ENCODE data around the gene KCTD1. TPM values are rescaled to one million over a fixed set of nuclear protein-coding genes. Genes with fewer than 3 reads are reported as not detected.

The KCTD1 gene
- total RNA-seq, 2 experiments from 2014 or later, result 3.0 to 3.5 TPM

DNA sequence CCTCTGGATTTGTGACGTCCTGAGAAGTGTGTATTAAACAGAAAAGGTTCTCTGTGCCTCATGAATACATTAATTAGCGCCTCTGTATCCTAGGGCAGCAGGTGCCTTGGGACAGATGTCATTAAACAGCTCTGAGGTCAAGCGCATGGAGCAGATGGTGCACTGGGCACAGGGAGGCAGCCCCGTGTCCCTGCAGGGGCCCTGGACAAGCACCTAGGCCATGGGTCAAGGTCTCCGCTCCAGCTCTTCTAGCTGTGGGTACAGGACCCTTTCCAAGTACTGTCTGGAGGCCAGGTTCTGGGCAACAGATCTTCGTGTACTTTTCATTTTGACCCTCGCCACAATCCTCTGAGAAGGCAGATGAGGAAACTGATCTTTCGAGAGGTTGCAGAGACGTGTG is 126.4 kb downstream of the KCTD1 start:
- CTCF ChIA-PET, result no interaction called here
- H3K27me3 Mint-ChIP-seq (ENCODE audit: low read depth), result no peaks in the 10 kb centered on the region
- no peaks in the 10 kb centered on the region for H3K9me3 Mint-ChIP-seq (ENCODE audit: insufficient read depth)
- no peak overlapping the region for H3K27ac Mint-ChIP-seq
- no peak overlapping the region for H3K4me3 Mint-ChIP-seq
- POLR2A ChIA-PET, result no interaction called here
- H3K4me1 Mint-ChIP-seq (ENCODE audit: low read depth), result no peaks in the 10 kb centered on the region
- no peak for ATAC-seq
- no peaks in the 10 kb centered on the region for H3K36me3 Mint-ChIP-seq (ENCODE audit: low read depth)
- DNase-seq, result no peak

- Mint-ChIP-seq H3K36me3 (ENCODE audit: low read depth) (no peaks in the 10 kb centered on the region), H3K27ac (no peak overlapping the region), H3K27me3 (ENCODE audit: low read depth) (no peaks in the 10 kb centered on the region), H3K4me3 (no peak overlapping the region), H3K4me1 (ENCODE audit: low read depth) (no peaks in the 10 kb centered on the region), H3K9me3 (ENCODE audit: insufficient read depth) (no peaks in the 10 kb centered on the region)
- ChIA-PET POLR2A (no interaction called here), CTCF (no interaction called here)
- DNase-seq (no peak), ATAC-seq (no peak)
These were observed 126.8 kb downstream of the KCTD1 start for GRCh38 chr18:26421503-26421902.

GRCh38 chr18:26419746-26420145 is 128.6 kb downstream of the KCTD1 start:
- Mint-ChIP-seq H3K4me1 (ENCODE audit: low read depth) (no peaks in the 10 kb centered on the region), H3K27ac (no peak overlapping the region), H3K27me3 (ENCODE audit: low read depth) (no peaks in the 10 kb centered on the region), H3K9me3 (ENCODE audit: insufficient read depth) (no peaks in the 10 kb centered on the region), H3K36me3 (ENCODE audit: low read depth) (no peaks in the 10 kb centered on the region), H3K4me3 (no peak overlapping the region)
- no peak for ATAC-seq
- ChIA-PET POLR2A (no interaction called here), CTCF (no interaction called here)
- no peak for DNase-seq

GRCh38 chr18:26418225-26418624 is 130.1 kb downstream of the KCTD1 start:
- ATAC-seq (no peak), DNase-seq (no peak)
- ChIA-PET CTCF (no interaction called here), POLR2A (no interaction called here)
- H3K36me3 Mint-ChIP-seq (ENCODE audit: low read depth), result no peaks in the 10 kb centered on the region
- H3K27ac Mint-ChIP-seq, result no peak overlapping the region
- H3K9me3 Mint-ChIP-seq (ENCODE audit: insufficient read depth), result no peaks in the 10 kb centered on the region
- no peaks in the 10 kb centered on the region for H3K4me1 Mint-ChIP-seq (ENCODE audit: low read depth)
- no peak overlapping the region for H3K4me3 Mint-ChIP-seq
- H3K27me3 Mint-ChIP-seq (ENCODE audit: low read depth), result no peaks in the 10 kb centered on the region

- no peak for DNase-seq
- POLR2A ChIA-PET, result no interaction called here
These were observed 131.2 kb downstream of the KCTD1 start for GRCh38 chr18:26417190-26417589.

GRCh38 chr18:26416652-26417150 is 131.7 kb downstream of the KCTD1 start:
- Mint-ChIP-seq H3K4me1 (ENCODE audit: low read depth) (no peaks in the 10 kb centered on the region), H3K4me3 (no peak overlapping the region), H3K36me3 (ENCODE audit: low read depth) (no peaks in the 10 kb centered on the region), H3K9me3 (ENCODE audit: insufficient read depth) (no peaks in the 10 kb centered on the region), H3K27me3 (ENCODE audit: low read depth) (no peaks in the 10 kb centered on the region), H3K27ac (no peak overlapping the region)
- ChIA-PET POLR2A (no interaction called here), CTCF (interaction anchor here (0.6 kb wide), 1 partner anchor 139 kb away, joined by 4 read pairs; no protein-coding TSS in a partner anchor)
- ATAC-seq (no peak), DNase-seq (no peak)

More at GRCh38 chr18:26417190-26417589, 131.2 kb downstream of the KCTD1 start:
- no peaks in the 10 kb centered on the region for H3K27me3 Mint-ChIP-seq (ENCODE audit: low read depth)
- no peak for ATAC-seq
- H3K9me3 Mint-ChIP-seq (ENCODE audit: insufficient read depth), result no peaks in the 10 kb centered on the region
- no peaks in the 10 kb centered on the region for H3K36me3 Mint-ChIP-seq (ENCODE audit: low read depth)
- H3K4me1 Mint-ChIP-seq (ENCODE audit: low read depth), result no peaks in the 10 kb centered on the region
- H3K27ac Mint-ChIP-seq, result no peak overlapping the region
- CTCF ChIA-PET, result no interaction called here
- H3K4me3 Mint-ChIP-seq, result no peak overlapping the region

- H3K4me3 Mint-ChIP-seq, result no peak overlapping the region
- CTCF ChIA-PET, result no interaction called here
- no peak overlapping the region for H3K27ac Mint-ChIP-seq
- no peaks in the 10 kb centered on the region for H3K27me3 Mint-ChIP-seq (ENCODE audit: low read depth)
- no peaks in the 10 kb centered on the region for H3K4me1 Mint-ChIP-seq (ENCODE audit: low read depth)
- POLR2A ChIA-PET, result no interaction called here
- no peaks in the 10 kb centered on the region for H3K9me3 Mint-ChIP-seq (ENCODE audit: insufficient read depth)
- H3K36me3 Mint-ChIP-seq (ENCODE audit: low read depth), result no peaks in the 10 kb centered on the region
- ATAC-seq (no peak), DNase-seq (no peak)
These were observed 132.7 kb downstream of the KCTD1 start for GRCh38 chr18:26415631-26416030.

GRCh38 chr18:26414901-26415440 is 133.4 kb downstream of the KCTD1 start:
- Mint-ChIP-seq H3K36me3 (ENCODE audit: low read depth) (no peaks in the 10 kb centered on the region), H3K4me1 (ENCODE audit: low read depth) (no peaks in the 10 kb centered on the region), H3K27me3 (ENCODE audit: low read depth) (no peaks in the 10 kb centered on the region), H3K27ac (no peak overlapping the region), H3K9me3 (ENCODE audit: insufficient read depth) (no peaks in the 10 kb centered on the region), H3K4me3 (no peak overlapping the region)
- ATAC-seq, result no peak
- no peak for DNase-seq
- POLR2A ChIA-PET, result no interaction called here
- CTCF ChIA-PET, result interaction anchor here (1.5 kb wide), 1 partner anchor 31 kb away, joined by 5 read pairs; no protein-coding TSS in a partner anchor

- Mint-ChIP-seq H3K27ac (no peak overlapping the region), H3K36me3 (ENCODE audit: low read depth) (no peaks in the 10 kb centered on the region), H3K4me3 (no peak overlapping the region), H3K4me1 (ENCODE audit: low read depth) (no peaks in the 10 kb centered on the region), H3K27me3 (ENCODE audit: low read depth) (no peaks in the 10 kb centered on the region), H3K9me3 (ENCODE audit: insufficient read depth) (no peaks in the 10 kb centered on the region)
- no peak for DNase-seq
- ATAC-seq, result no peak
- ChIA-PET POLR2A (no interaction called here), CTCF (interaction anchor here (1.5 kb wide), 1 partner anchor 25 kb away, joined by 6 read pairs; no protein-coding TSS in a partner anchor)
These were observed 139.3 kb downstream of the KCTD1 start for GRCh38 chr18:26409091-26409490.

DNA sequence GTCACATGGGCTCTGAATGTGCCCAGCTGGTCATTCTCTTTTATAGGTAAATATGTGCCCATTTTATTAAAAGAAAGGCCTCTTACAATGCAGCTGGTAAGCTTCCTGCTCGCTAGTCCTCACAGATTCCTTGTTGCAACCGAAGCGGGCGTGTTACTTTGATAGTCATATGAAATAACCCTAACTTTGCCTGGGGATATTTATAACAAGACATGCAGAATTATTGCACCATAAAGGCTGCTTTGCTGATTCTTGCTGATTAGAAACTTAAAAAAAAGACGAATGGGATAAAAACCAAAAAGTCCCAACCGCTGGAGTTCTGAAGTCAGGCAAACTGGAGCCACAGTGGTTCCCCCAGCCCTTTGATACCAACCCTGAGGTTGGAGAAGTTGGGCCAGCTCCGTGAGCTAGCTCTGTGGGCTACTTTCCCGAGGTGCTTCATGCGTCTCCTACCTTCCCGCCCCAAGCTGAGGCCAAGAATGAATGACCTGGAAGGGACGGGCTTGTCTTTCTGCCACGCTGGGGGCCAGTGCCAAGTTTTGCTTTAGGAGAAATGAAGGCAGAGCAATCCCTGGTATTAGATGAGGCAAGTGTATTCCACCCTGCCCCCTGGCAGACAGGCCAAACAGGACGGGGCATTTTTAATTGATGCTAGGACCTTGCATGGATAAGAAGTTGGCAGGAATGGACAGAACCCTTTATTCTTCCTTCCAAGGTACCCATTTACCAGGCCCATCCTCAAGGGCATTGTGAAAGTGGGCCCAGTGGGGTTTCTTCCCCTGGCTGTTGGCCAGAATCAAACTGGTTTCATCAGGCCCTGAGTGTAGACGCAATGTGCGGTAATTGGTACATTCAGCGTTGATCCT is 140.4 kb downstream of the KCTD1 start:
- ATAC-seq (no peak), DNase-seq (no peak)
- CTCF ChIA-PET, result no interaction called here
- H3K36me3 Mint-ChIP-seq (ENCODE audit: low read depth), result no peaks in the 10 kb centered on the region
- H3K4me1 Mint-ChIP-seq (ENCODE audit: low read depth), result no peaks in the 10 kb centered on the region
- no peak overlapping the region for H3K27ac Mint-ChIP-seq
- no peaks in the 10 kb centered on the region for H3K9me3 Mint-ChIP-seq (ENCODE audit: insufficient read depth)
- POLR2A ChIA-PET, result no interaction called here
- H3K4me3 Mint-ChIP-seq, result no peak overlapping the region
- H3K27me3 Mint-ChIP-seq (ENCODE audit: low read depth), result no peaks in the 10 kb centered on the region

- DNase-seq, result no peak
- POLR2A ChIA-PET, result no interaction called here
- no peaks in the 10 kb centered on the region for H3K4me1 Mint-ChIP-seq (ENCODE audit: low read depth)
- no peaks in the 10 kb centered on the region for H3K9me3 Mint-ChIP-seq (ENCODE audit: insufficient read depth)
- H3K27ac Mint-ChIP-seq, result no peak overlapping the region
- no peaks in the 10 kb centered on the region for H3K36me3 Mint-ChIP-seq (ENCODE audit: low read depth)
- CTCF ChIA-PET, result interaction anchor here (1.8 kb wide), 1 partner anchor 23 kb away, joined by 5 read pairs; no protein-coding TSS in a partner anchor
- H3K27me3 Mint-ChIP-seq (ENCODE audit: low read depth), result no peaks in the 10 kb centered on the region
- ATAC-seq, result no peak
- no peak overlapping the region for H3K4me3 Mint-ChIP-seq
These were observed 141.4 kb downstream of the KCTD1 start for GRCh38 chr18:26406854-26407517.

DNA sequence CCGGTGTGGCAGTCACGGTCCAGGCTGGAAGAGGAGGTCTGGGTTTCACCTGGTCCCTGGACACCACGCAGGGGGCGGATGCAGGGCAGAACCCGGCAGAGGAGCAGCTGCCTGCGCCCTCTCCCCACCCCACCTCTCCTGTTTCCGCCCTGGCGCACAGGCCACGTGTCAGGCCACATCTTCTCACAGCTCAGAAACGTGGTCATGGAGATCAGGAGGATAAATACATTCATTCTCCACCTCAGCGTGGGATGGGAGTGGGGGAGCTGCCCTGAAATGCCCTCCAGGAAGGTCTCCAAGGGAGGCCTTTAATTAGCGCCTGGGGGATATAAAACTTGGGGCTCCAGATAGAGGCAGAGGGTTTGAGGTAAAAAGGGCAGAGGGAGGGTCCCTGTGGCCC is 142.0 kb downstream of the KCTD1 start:
- no peaks in the 10 kb centered on the region for H3K36me3 Mint-ChIP-seq (ENCODE audit: low read depth)
- H3K27ac Mint-ChIP-seq, result no peak overlapping the region
- no peaks in the 10 kb centered on the region for H3K9me3 Mint-ChIP-seq (ENCODE audit: insufficient read depth)
- no peak overlapping the region for H3K4me3 Mint-ChIP-seq
- DNase-seq, result no peak
- POLR2A ChIA-PET, result no interaction called here
- no peaks in the 10 kb centered on the region for H3K4me1 Mint-ChIP-seq (ENCODE audit: low read depth)
- no peaks in the 10 kb centered on the region for H3K27me3 Mint-ChIP-seq (ENCODE audit: low read depth)
- ATAC-seq, result no peak
- CTCF ChIA-PET, result interaction anchor here (1.8 kb wide), 1 partner anchor 23 kb away, joined by 5 read pairs; no protein-coding TSS in a partner anchor

Data from activated CD8-positive, alpha-beta T cell treated with anti-CD3 and anti-CD28 coated beads, Interleukin-2, amount 10 ng/mL, durations not matched to agents 7 days and 5 days (primary cell).